H1 (cell line): ENCODE data around the gene CCDC12. TPM values are rescaled to one million over a fixed set of nuclear protein-coding genes. Genes with fewer than 3 reads are reported as not detected.

Source experiments
- CTCF ChIA-PET: fragments of 300-600 bp; sonication (Branson Sonifier 250); formaldehyde crosslinking; loops from one replicate; lab custom pipeline; 2021; ENCODE audit not compliant: partially characterized antibody; lab: Charles Lee
- POLR2A ChIA-PET: fragments of 300-600 bp; sonication (Branson Sonifier 250); formaldehyde crosslinking; loops from one replicate; lab custom pipeline; 2021; ENCODE audit warnings: inconsistent platforms; ENCODE audit not compliant: partially characterized antibody; lab: Charles Lee
- DNase-seq, 2 experiments: peaks; one replicate each; pipeline versions ENCODE4 v3.0.0 to v3.0.0-alpha.2; 2010 to 2022; ENCODE audit warnings: low spot score in 2 of 2, low read depth in 1 of 2, mixed read lengths in 1 of 2
- FAIRE-seq: peaks from 2 replicates; lab custom pipeline; 2011; peaks lifted over from hg19 to GRCh38; lab: Jason Lieb, UNC
- H2AFZ ChIP-seq: 2 replicates; pipeline ENCODE4 v1.8.1; 2012; ENCODE audit warnings: low read length, inconsistent platforms
- H2AK5ac ChIP-seq: 2 replicates; pipeline ENCODE4 v1.6.1; 2013; ENCODE audit warnings: low read depth, low read length
- H2BK120ac ChIP-seq: replicated peaks from 2 replicates; pipeline ENCODE3; 2013; ENCODE audit warnings: low read depth, low read length, inconsistent platforms
- H2BK12ac ChIP-seq: 2 replicates; pipeline ENCODE4 v1.6.1; 2013; ENCODE audit warnings: low read depth, low read length
- H2BK15ac ChIP-seq: 2 replicates; pipeline ENCODE4 v1.6.1; 2013; ENCODE audit warnings: low read length
- H2BK20ac ChIP-seq: 2 replicates; pipeline ENCODE4 v1.6.1; 2013; ENCODE audit warnings: low read length
- H2BK5ac ChIP-seq: 2 replicates; pipeline ENCODE4 v1.6.1; 2013; ENCODE audit warnings: low read depth, low read length
- H3K14ac ChIP-seq: 2 replicates; pipeline ENCODE4 v1.6.1; 2013; ENCODE audit warnings: inconsistent platforms; ENCODE audit not compliant: insufficient read length
- H3K18ac ChIP-seq: 2 replicates; pipeline ENCODE4 v1.6.1; 2013; ENCODE audit warnings: low read length; ENCODE audit errors: extremely low read depth
- H3K23ac ChIP-seq: 2 replicates; pipeline ENCODE4 v1.6.1; 2013; ENCODE audit warnings: inconsistent platforms; ENCODE audit not compliant: insufficient read length
- H3K23me2 ChIP-seq: 2 replicates; pipeline ENCODE4 v1.6.1; 2013; ENCODE audit warnings: low read depth, low read length
- H3K27ac ChIP-seq: 2 replicates; pipeline ENCODE4 v1.6.1; 2011; ENCODE audit warnings: low read depth, low read length, inconsistent platforms
- H3K27me3 ChIP-seq, 4 experiments: replicated peaks in 1 of 4; 1 replicate in 1 of 4; 2 replicates in 3 of 4; pipeline versions ENCODE4 v1.6.1 to v1.8.1; 2011 to 2013; ENCODE audit warnings: low read length in 3 of 4, mild to moderate bottlenecking in 3 of 4, inconsistent platforms in 2 of 4, mixed read lengths in 2 of 4, moderate library complexity in 1 of 4; ENCODE audit not compliant: control insufficient read depth in 3 of 4, insufficient read depth in 3 of 4; ENCODE audit errors: extremely low read depth in 1 of 4
- H3K36me3 ChIP-seq, 4 experiments: 2 replicates each; pipeline versions ENCODE4 v1.6.1 to v1.8.1; 2011 to 2013; ENCODE audit warnings: mild to moderate bottlenecking in 4 of 4, low read length in 3 of 4, moderate library complexity in 2 of 4, control low read depth in 1 of 4, inconsistent platforms in 1 of 4; ENCODE audit not compliant: insufficient read depth in 4 of 4, control insufficient read depth in 2 of 4
- H3K4ac ChIP-seq: replicated peaks from 2 replicates; pipeline ENCODE3; 2013; ENCODE audit warnings: low read length, low read depth, mixed read lengths, inconsistent platforms; ENCODE audit not compliant: insufficient read length
- H3K4me1 ChIP-seq, 4 experiments: replicated peaks in 1 of 4; 1 replicate in 1 of 4; 2 replicates in 3 of 4; pipeline versions ENCODE4 v1.6.1 to v1.8.1; 2011 to 2013; ENCODE audit warnings: low read length in 3 of 4, inconsistent platforms in 2 of 4, mixed read lengths in 1 of 4; ENCODE audit not compliant: insufficient read depth in 4 of 4, control insufficient read depth in 3 of 4
- H3K4me2 ChIP-seq, 2 experiments: 2 replicates each; pipeline versions ENCODE4 v1.6.1 to v1.8.1; 2011 to 2013; ENCODE audit warnings: low read depth in 2 of 2, low read length in 2 of 2, control low read depth in 1 of 2, inconsistent platforms in 1 of 2, mild to moderate bottlenecking in 1 of 2; ENCODE audit not compliant: insufficient read depth in 1 of 2
- H3K4me3 ChIP-seq, 4 experiments: fragments of 200-600, 300-600 bp in 1 of 4; sonication (generic), shearing (Covaris generic), sonication (Bioruptor Twin) in 1 of 4; 2 replicates each; pipeline versions ENCODE4 v1.5.1 to v1.8.1; 2011 to 2016; ENCODE audit warnings: low read length in 4 of 4, low read depth in 3 of 4, control low read depth in 2 of 4, inconsistent platforms in 2 of 4, mild to moderate bottlenecking in 2 of 4, mixed read lengths in 1 of 4, moderate library complexity in 1 of 4; ENCODE audit not compliant: insufficient read depth in 2 of 4; ENCODE audit errors: extremely low read depth in 1 of 4
- H3K56ac ChIP-seq: replicated peaks from 2 replicates; pipeline ENCODE3; 2013; ENCODE audit warnings: low read depth, mild to moderate bottlenecking, mixed read lengths, low read length, inconsistent platforms; ENCODE audit not compliant: insufficient read length
- H3K79me1 ChIP-seq: 2 replicates; pipeline ENCODE4 v1.6.1; 2013; ENCODE audit warnings: low read depth, low read length, control low read depth
- H3K79me2 ChIP-seq, 2 experiments: 2 replicates each; pipeline versions ENCODE4 v1.6.1 to v1.8.1; 2012 to 2013; ENCODE audit warnings: low read length in 2 of 2, mild to moderate bottlenecking in 2 of 2, inconsistent platforms in 1 of 2; ENCODE audit not compliant: insufficient read depth in 2 of 2, control insufficient read depth in 1 of 2
- H3K9ac ChIP-seq, 4 experiments: replicated peaks in 1 of 4; 1 replicate in 1 of 4; 2 replicates in 3 of 4; pipeline versions ENCODE4 v1.6.1 to v1.8.1; 2011 to 2013; ENCODE audit warnings: low read depth in 3 of 4, low read length in 3 of 4, control low read depth in 2 of 4, mild to moderate bottlenecking in 2 of 4, moderate library complexity in 2 of 4, inconsistent platforms in 1 of 4; ENCODE audit errors: extremely low read depth in 1 of 4
- H3K9me3 ChIP-seq, 2 experiments: 2 replicates each; pipeline versions ENCODE4 v1.6.1 to v1.8.1; 2012 to 2013; ENCODE audit warnings: mild to moderate bottlenecking in 2 of 2, moderate library complexity in 2 of 2, control low read depth in 1 of 2, inconsistent platforms in 1 of 2, low read depth in 1 of 2, low read length in 1 of 2, mixed read lengths in 1 of 2; ENCODE audit not compliant: insufficient read depth in 2 of 2
- H4K20me1 ChIP-seq, 2 experiments: replicated peaks in 1 of 2; 2 replicates each; pipeline versions ENCODE3 to v1.8.1; 2011 to 2013; ENCODE audit warnings: inconsistent platforms in 2 of 2, low read length in 2 of 2, mild to moderate bottlenecking in 1 of 2; ENCODE audit not compliant: insufficient read depth in 2 of 2, control insufficient read depth in 1 of 2
- H4K5ac ChIP-seq: 2 replicates; pipeline ENCODE4 v1.6.1; 2013; ENCODE audit warnings: low read length, low read depth, mixed read lengths, inconsistent platforms; ENCODE audit not compliant: insufficient read length
- H4K8ac ChIP-seq: 2 replicates; pipeline ENCODE4 v1.8.0; 2013; ENCODE audit warnings: mild to moderate bottlenecking, moderate library complexity, low read length, inconsistent platforms; ENCODE audit not compliant: insufficient read depth; ENCODE audit errors: extremely low read depth
- H4K91ac ChIP-seq: replicated peaks from 2 replicates; pipeline ENCODE3; 2013; ENCODE audit warnings: low read length, mixed read lengths, inconsistent platforms; ENCODE audit not compliant: insufficient read length
- KDM4A ChIP-seq: IDR thresholded peaks from one replicate; pipeline ENCODE4 v1.7.1; 2012; ENCODE audit warnings: low read depth, mild to moderate bottlenecking, moderate library complexity, low read length, inconsistent platforms; ENCODE audit not compliant: severe bottlenecking
- SP4 ChIP-seq: IDR thresholded peaks from 2 replicates; pipeline ENCODE4 v1.6.1; 2012; ENCODE audit warnings: low read length, inconsistent platforms
- USF2 ChIP-seq: IDR thresholded peaks from 2 replicates; pipeline ENCODE4 v1.6.1; 2011; ENCODE audit warnings: low read length, improper control_type of control experiment
- WGBS, 2 experiments: shearing (Covaris generic) in 1 of 2; methylation state at CpG; one replicate each; pipeline versions ENCODE4 v1.1.6 to v1.1.7; 2013 to 2015; ENCODE audit warnings: low lambda C conversion rate in 2 of 2, mixed read lengths in 2 of 2, inconsistent platforms in 1 of 2, low coverage in 1 of 2, missing lambda C conversion rate in 1 of 2; ENCODE audit not compliant: insufficient replicate concordance in 2 of 2, insufficient coverage in 1 of 2, insufficient read length in 1 of 2; ENCODE audit errors: extremely low coverage in 1 of 2, missing lambda C conversion rate in 1 of 2; 5-methylcytosine and 5-hydroxymethylcytosine counted together
- polyA plus RNA-seq, 7 experiments: library from polyadenylated mRNA; depleted of rRNA in 3 of 7; stranded (reverse) in 5 of 7; unstranded in 2 of 7; fragments of >200 nt in 5 of 7; fragments of 200-250 nt in 2 of 7; gene quantifications; 1 replicate in 5 of 7; 2 replicates in 1 of 7; 4 replicates in 1 of 7; pipeline versions ENCODE4 v1.2.1 to v1.2.3, GENCODE V29; 2011 to 2013; ENCODE audit warnings: missing spikeins in 2 of 7, mixed read lengths in 2 of 7
- total RNA-seq: library from RNA; stranded (reverse); fragmentation: NEBNext Ultra II Directional; extraction: Animal tissue kit (Norgen Biotek cat#: 25700); gene quantifications from 2 replicates; pipeline ENCODE4 v1.2.1, GENCODE V29; 2021
- TF ChIP-seq, protein P1 (sequence below): IDR thresholded peaks from 2 replicates; pipeline ENCODE4 v1.6.1; 2012; ENCODE audit warnings: inconsistent platforms

Gene CCDC12
- total and polyA plus RNA-seq, 2 of the 8 experiments (the other 6 are each of a cell fraction or from before 2014, with no cell fraction given) = 29.5 to 41.3 TPM

DNA sequence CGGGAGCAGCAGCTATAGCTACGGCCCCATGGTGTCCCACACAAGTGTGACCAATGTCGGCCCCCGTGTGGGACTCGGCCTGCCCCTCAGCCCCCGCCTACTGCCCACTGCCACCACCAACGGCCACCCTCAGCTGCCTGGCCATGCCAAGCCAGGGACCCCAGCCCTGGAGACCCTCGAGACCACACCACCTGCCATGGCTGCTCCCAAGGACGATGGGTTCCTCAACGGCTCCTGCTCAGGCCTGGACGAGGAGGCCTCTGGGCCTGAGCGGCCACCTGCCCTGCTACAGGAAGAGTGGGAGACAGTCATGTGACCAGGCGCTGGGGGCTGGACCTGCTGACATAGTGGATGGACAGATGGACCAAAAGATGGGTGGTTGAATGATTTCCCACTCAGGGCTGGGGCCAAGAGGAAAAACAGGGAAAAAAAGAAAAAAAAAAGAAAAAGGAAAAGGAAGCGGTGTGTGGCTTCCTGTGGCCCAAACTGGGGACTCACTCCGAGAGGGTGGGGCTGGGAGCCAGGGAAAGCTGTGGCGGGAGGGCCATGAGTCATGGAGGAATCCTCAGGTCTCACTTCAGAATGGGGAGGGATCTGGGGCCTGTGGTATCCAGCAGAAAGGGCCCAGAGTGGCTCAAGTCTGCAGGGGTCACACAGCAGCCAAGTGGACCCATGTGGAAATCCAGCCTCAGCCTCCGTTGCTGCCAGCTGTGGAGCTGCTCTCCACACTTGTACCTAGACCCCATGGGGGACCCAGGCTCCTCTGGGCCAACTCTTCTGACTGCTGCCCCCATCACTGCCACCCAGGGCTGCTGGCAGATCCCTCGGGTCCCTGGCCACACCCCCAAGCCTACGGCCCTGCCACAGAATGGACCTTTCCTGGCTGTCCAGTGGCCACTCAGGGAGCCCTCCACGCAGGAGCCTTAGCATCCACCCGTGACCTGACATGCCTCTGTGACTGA lies 72.9 kb downstream of the CCDC12 start:
- H2BK120ac ChIP-seq = no peak overlapping the region
- H3K4me2 ChIP-seq = no peak overlapping the region
- no peak overlapping the region for H2BK12ac ChIP-seq
- H2AFZ ChIP-seq = no peak overlapping the region
- peaks cover 2% of the 10 kb centered on the region; the same call in 1 of the 2 replicates for H3K23me2 ChIP-seq
- H2BK20ac ChIP-seq = no peak overlapping the region
- ChIA-PET POLR2A (interaction anchor here (1.2 kb wide), 1 partner anchor 10 kb away, joined by 3 read pairs; no protein-coding TSS in a partner anchor), CTCF (interaction anchor here (1.1 to 13.3 kb wide), 3 partner anchors 54 to 196 kb away, joined by 4 to 91 read pairs (median 5); no protein-coding TSS in a partner anchor)
- H3K4me3 ChIP-seq = no peak overlapping the region
- H3K27ac ChIP-seq = no peak overlapping the region
- H3K27me3 ChIP-seq = peaks cover 0 to 11% (median 10%) of the 10 kb centered on the region in 4 experiments; a peak in 4 of 7 replicates
- FAIRE-seq (no peak), DNase-seq (no peak)
- WGBS, 2 experiments = 86% methylated on average over 21 of the region's 21 CpGs; no CpG with 5 or more reads in 1 of the 2 experiments
- peaks cover 0 to 5% of the 10 kb centered on the region in 2 experiments for H4K20me1 ChIP-seq
- no peak overlapping the region for H2BK15ac ChIP-seq
- no peak overlapping the region for H4K91ac ChIP-seq
- no peak overlapping the region for H3K18ac ChIP-seq
- peaks cover 0 to 5% (median 2%) of the 10 kb centered on the region in 4 experiments; a peak in 4 of 7 replicates for H3K4me1 ChIP-seq
- H2AK5ac ChIP-seq = 0 out of 2 replicates have a peak overlapping the region, but pooled peaks have one; percentile 39
- H4K8ac ChIP-seq = no peak overlapping the region; the same call in 1 of the 2 replicates
- no peaks in the 10 kb centered on the region; the same call in 1 of the 2 replicates for H3K79me1 ChIP-seq
- no peaks in the 10 kb centered on the region for H3K79me2 ChIP-seq
- H3K9me3 ChIP-seq = no peaks in the 10 kb centered on the region
- no peak overlapping the region for H3K4ac ChIP-seq
- no peak overlapping the region for H4K5ac ChIP-seq
- H3K14ac ChIP-seq = no peak overlapping the region
- no peak overlapping the region for H3K23ac ChIP-seq
- H3K56ac ChIP-seq = no peak overlapping the region
- no peaks in the 10 kb centered on the region for H3K36me3 ChIP-seq
- H3K9ac ChIP-seq = no peak overlapping the region
- no peak overlapping the region for H2BK5ac ChIP-seq
- TF ChIP-seq USF2 (no peak), KDM4A (no peak), SP4 (no peak)
- TF ChIP-seq, protein P1, sequence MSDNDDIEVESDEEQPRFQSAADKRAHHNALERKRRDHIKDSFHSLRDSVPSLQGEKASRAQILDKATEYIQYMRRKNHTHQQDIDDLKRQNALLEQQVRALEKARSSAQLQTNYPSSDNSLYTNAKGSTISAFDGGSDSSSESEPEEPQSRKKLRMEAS = no peak
